HG02973 (cell line): Measurements from ENCODE around the gene ABHD12.

Experiments used
- ATAC-seq: cut with Tn5 transposase; IDR thresholded peaks from one replicate; pipeline ENCODE4 v1.9.1; 2021; ENCODE audit warnings: moderate library complexity; ENCODE audit not compliant: unreplicated experiment

The ABHD12 gene

GRCh38 chr20:25308671-25309394 is 81.8 kb downstream of the ABHD12 start:
- ATAC-seq, result no peak

- no peak for ATAC-seq
These were observed 82.5 kb downstream of the ABHD12 start for GRCh38 chr20:25308083-25308491.

- no peak for ATAC-seq
These were observed 83.4 kb downstream of the ABHD12 start for GRCh38 chr20:25306991-25307903.

GRCh38 chr20:25304025-25304549 is 86.5 kb downstream of the ABHD12 start:
- ATAC-seq, result no peak

GRCh38 chr20:25303292-25304024 is 87.2 kb downstream of the ABHD12 start:
- ATAC-seq, result no peak

GRCh38 chr20:25302596-25302995 is 88.0 kb downstream of the ABHD12 start:
- no peak for ATAC-seq

GRCh38 chr20:25301357-25301920 is 89.2 kb downstream of the ABHD12 start:
- ATAC-seq, result no peak

GRCh38 chr20:25300496-25301170 is 90.0 kb downstream of the ABHD12 start:
- no peak for ATAC-seq

GRCh38 chr20:25299806-25300205 is 90.8 kb downstream of the ABHD12 start:
- no peak for ATAC-seq

GRCh38 chr20:25297141-25297905 is 93.3 kb downstream of the ABHD12 start:
- peak; percentile 44 for ATAC-seq

GRCh38 chr20:25296094-25297093 is 94.2 kb downstream of the ABHD12 start:
- peak; percentile 33 for ATAC-seq

GRCh38 chr20:25295386-25296093 is 95.1 kb downstream of the ABHD12 start:
- no peak for ATAC-seq

- ATAC-seq, result no peak
These were observed 95.9 kb downstream of the ABHD12 start for GRCh38 chr20:25294459-25295385.

GRCh38 chr20:25293910-25294458 is 96.7 kb downstream of the ABHD12 start:
- no peak for ATAC-seq

GRCh38 chr20:25293507-25293906 is 97.1 kb downstream of the ABHD12 start:
- no peak for ATAC-seq

- ATAC-seq, result no peak
These were observed 98.3 kb downstream of the ABHD12 start for GRCh38 chr20:25292176-25292891.
